ENCODE results near the gene ST3GAL4.

DNA sequence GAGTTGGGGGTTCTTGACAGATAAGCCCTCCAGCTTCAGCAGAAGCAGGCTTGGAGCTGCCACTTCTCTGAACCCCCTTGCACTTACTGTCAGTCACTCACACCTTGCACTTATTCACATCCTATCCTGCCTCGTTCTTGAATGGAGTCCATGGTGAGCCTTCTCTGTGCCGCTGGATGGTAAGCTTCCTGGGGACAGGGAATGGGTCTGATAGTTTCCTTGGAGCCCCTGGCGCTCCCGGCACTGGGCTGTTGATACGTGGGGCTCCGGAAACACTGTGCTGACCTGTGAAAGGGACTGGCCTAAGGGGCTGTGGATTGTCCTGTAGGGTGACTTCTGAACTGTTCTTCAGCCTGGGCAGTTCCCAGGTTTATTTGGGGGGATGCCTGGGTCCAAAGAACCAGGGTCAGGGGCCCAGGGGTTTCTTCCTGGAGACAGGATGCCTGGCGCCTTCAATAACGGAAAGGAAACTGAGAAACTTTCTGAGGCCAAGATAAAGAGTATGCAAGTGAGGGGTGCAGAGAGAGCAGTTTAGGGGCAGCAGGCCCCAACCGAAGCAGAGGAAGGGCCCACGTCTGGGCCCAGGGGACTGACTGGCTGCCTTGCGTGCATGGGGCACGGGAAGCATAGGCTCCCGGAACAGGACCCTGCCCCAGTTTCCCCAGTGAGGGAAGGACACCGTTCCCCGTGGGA is 709 bp upstream of the ST3GAL4 start:
- TF ChIP-seq, protein P1, sequence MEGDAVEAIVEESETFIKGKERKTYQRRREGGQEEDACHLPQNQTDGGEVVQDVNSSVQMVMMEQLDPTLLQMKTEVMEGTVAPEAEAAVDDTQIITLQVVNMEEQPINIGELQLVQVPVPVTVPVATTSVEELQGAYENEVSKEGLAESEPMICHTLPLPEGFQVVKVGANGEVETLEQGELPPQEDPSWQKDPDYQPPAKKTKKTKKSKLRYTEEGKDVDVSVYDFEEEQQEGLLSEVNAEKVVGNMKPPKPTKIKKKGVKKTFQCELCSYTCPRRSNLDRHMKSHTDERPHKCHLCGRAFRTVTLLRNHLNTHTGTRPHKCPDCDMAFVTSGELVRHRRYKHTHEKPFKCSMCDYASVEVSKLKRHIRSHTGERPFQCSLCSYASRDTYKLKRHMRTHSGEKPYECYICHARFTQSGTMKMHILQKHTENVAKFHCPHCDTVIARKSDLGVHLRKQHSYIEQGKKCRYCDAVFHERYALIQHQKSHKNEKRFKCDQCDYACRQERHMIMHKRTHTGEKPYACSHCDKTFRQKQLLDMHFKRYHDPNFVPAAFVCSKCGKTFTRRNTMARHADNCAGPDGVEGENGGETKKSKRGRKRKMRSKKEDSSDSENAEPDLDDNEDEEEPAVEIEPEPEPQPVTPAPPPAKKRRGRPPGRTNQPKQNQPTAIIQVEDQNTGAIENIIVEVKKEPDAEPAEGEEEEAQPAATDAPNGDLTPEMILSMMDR (conservative IDR thresholded peaks at IDR 0.05), result no peak
- no peak for TF ChIP-seq ZFX (IDR thresholded peaks at IDR 0.05)
